Astrocyte (in vitro differentiated cells and primary cell): ENCODE data around the gene SGPL1.

Source experiments
- CTCF ChIP-seq: IDR thresholded peaks from 2 replicates; pipeline ENCODE4 v1.5.1; 2011; ENCODE audit warnings: low read depth, mild to moderate bottlenecking, inconsistent platforms, low read length, moderate library complexity; ENCODE audit not compliant: insufficient read depth
- EZH2 ChIP-seq: IDR thresholded peaks from 2 replicates; pipeline ENCODE4 v1.6.1; 2012; ENCODE audit warnings: mild to moderate bottlenecking, low read length, inconsistent platforms; ENCODE audit not compliant: insufficient read depth

GRCh38 chr10:70872291-70872690, 56.5 kb downstream of the SGPL1 start:
- TF ChIP-seq CTCF (no peak), EZH2 (no peak)
